GM19099 (cell line): ENCODE data around the gene TCFL5.

Experiments used
- POLR2A ChIP-seq: IDR thresholded peaks from 3 replicates; pipeline ENCODE4 v1.6.1; 2011; ENCODE audit warnings: low read depth; ENCODE audit not compliant: insufficient read length; ENCODE audit errors: extremely low read depth

The TCFL5 gene

DNA sequence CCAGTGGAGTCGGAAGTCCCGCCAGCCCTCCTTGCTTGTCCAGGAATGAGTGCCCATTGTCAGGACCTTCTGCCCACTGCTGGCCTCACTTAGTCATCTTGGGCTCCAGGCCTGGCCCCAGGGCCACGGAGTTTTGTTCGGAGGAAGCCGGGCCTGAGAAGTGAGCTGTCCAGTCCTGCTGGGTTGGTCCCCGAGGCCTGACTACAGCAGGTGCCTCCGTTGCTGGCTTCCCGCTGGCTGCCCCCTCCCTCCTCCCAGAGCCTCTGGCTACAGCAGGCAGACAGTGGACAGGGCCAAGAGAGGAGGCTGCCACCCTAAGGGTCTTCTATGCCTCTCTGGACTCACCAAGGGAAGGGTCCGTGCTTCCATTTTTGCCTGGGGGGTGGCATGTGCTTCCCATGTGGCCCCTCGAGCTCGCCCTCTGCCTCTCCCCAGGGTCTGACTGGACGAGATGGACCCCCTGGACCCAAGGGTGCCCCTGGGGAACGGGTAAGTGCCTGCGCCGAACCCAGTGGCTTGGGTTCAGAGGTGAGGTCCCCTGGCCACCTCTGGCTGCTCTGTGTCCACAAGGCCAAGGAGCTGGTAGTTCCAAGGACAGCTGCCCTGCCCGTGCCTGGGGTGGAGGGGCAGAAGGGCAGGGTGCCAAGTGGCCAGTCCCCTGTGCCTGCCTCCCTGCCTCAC is 42.0 kb downstream of the TCFL5 start:
- no peak for TF ChIP-seq POLR2A

DNA sequence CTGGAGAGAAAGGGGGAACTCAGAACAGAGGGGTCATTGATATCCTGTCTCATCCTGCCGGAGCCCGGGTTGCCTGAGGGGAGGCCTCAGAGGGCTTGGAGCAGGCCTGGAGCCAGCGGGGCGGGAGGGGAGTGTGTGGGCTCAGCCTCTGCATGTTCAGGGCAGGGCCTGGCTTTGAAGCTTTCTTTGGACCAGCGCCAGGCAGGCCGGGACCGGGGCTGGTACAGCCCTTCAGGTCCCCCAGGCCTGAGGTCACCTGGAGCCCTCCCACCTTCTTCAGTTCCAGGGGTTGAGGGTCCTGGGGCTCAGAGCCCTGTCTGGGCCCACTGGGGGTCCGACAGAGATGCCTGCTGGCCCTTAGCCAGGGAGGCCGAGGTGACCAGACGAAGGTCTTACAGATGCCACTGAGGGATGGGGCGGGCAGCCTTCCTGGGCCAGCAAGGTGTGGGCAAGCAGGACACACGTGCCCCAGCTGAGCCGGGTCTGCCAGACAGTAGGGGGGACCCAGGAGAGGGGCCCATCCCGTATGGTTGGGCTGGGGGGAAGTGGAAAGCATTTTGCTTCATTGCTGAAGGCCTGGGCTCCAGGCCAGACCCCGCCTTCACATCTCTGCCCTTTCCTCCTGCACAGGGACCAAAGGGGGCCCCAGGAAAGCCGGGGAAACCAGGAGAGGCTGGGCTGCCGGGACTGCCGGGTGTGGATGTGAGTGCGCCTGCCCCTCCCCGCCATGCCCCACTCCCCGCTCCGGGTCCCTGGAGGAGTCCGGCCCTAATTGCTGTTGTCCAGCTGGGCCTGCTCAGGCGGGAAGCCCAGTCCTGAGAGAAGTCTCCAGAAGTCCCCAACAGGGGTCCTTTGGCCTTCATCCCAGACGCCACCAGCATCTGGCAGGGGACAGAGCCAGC is 42.8 kb downstream of the TCFL5 start:
- no peak for TF ChIP-seq POLR2A

DNA sequence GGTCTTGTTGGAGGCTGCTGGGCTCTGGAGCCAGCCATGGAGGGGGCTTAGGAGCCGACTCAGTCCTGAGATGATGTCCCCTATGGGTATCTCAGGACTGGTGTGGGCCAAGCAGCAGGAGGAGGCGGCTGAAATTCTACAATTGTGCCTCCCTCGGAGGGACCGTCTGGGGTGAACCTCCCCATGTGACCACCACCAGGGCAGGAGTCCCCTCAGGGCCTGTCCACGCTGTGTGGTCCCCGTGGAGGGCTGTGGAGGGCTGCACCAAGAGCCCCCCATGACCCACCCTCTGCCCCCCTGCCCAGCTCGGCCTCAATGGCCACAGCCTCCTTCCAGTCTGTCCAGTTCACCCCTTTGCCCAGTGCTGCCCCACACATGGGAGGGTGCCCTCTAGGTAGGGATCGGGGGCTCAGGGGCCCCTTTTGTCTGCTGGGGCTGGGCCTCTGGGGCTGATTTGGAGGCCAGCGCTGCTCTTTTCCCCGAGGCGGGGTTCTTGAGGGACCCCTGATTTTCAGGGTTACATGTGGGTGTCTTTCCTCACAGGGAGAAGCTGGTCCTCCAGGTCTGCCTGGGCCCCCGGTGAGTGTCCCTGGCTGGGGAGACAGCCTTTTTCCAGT is 43.5 kb downstream of the TCFL5 start:
- no peak for TF ChIP-seq POLR2A

DNA sequence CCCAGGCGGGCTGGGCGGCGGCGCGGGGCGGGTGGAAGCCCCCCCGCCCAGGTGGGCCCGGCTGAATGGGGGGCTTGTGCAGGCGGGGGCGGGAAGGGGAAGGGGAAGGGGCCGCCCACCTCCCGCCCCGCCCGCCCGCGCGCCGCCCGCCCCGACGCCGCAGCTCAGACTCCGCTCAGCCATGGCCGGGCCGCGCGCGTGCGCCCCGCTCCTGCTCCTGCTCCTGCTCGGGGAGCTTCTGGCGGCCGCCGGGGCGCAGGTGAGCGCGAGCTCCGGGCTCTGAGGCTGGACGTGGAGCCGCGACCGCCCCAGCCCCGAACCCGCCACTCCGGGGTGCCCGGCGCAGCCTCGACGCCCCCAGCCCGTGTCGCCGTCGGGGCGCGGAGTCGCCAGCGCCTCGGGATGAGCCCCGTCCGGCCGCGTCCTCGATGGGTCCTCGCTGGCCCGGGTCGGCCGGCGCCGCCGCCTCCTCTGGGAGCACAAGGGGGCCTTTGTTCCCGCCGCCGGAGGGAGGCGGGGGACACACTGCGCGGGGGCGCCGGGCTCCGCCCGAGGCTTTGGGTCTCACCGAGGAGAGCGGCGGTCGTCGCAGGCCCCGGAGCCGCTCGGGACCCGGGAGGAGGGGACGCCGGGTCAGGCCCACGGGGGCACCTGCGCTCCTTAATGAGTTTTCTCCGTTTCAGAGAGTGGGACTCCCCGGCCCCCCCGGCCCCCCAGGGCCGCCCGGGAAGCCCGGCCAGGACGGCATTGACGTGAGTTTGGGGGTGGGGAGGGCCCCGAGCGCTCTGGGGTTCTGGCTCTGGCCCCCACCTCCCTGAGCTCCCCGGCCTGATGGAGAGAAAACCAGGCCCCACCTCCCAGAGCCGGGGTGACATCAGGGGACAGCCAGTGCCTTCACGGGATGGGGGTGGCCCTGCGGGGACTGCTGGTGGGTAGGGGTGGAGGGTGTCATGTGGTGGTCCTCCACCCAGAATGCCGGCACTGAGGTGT is 44.4 kb downstream of the TCFL5 start, which contains the start of gene COL9A3:
Gene COL9A3, plus strand, starts transcription at position 167 of the 990 bp plus-strand sequence. Its CDS starts 15 bp downstream, at position 182.
- TF ChIP-seq POLR2A = no peak

DNA sequence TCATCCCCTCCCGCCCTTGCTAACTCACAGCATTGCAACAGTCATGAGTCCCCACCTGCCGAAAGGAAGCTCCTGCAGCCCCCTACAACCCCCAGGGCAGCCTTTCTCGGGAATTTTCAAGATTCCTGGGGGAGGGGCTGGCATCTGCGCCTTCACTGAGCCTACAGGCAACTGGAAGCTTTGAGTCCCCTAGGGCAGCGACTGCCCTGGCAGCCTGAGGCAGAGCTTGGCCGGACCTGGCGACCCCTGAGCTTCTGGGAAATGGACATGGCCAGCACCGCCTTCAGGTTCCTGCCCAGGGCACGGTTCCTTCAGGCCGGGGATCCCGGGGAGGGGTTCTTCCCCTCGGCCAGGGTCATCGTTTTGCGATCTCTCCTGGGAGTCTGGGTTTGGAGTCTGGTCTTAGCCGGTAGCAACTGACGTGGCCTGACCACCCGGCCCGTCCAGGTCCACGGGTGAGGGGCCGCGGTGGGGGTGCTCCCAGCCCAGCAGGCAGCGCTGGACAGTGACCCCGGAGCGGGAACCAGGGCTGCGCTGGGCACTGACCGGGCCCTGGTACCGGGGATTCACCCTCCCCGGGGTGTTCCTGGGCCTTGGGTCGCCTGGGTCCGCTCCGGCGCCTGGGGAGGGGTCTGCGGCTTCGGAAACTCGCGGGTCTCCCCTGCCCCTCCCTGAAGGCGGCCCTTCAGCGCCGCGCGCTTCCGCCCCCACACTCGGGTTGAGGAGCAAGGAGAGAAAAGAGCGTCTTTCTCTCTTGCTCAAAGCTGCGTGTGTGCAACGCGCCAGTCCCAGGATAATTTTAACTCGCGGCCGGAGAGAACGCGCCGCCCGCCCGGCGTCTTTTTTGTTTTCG is 45.4 kb downstream of the TCFL5 start:
- TF ChIP-seq POLR2A = no peak

DNA sequence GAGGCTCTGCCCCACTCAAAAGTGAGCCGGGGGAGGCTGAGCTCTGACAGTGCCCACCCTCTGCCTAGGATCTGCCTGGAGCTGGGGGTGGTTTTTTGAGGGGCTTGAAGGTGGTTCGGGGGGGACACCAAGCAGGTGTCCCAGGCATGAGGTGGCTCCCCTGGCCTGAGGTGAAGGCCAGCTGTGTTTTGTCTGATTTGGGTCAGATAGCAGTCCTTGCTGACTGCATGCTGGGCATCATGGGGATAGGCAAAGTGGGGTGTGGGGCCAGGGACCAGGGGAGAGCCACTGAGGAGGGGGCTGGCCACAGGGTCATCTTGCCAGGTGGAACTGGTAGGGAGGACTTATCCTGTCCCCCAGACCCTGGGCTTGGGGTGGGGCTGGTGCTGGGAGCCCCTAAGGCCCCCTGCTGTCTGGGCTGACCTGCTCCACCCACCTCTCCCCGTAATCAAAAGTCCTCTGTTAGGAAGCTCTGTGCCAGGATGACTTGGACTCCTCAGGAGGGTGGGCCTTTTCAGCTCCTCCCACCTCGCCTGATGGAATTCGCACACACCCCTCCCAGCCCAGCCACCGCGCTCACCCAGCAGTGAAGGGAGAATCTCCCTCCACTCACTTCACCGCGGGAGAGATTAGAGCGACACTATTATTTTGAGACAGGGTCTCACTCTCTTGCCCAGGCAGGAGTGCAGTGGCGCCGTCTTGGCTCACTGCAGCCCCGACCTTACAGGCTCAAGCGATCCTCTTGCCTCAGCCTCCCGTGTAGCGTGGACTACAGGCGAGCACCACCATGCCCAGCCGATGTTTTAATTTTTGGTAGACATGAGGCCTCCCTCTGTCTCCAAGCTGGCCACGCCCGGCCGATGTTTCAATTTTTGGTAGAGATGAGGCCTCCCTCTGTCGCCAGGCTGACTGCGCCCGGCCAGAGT is 46.3 kb downstream of the TCFL5 start:
- TF ChIP-seq POLR2A = no peak

DNA sequence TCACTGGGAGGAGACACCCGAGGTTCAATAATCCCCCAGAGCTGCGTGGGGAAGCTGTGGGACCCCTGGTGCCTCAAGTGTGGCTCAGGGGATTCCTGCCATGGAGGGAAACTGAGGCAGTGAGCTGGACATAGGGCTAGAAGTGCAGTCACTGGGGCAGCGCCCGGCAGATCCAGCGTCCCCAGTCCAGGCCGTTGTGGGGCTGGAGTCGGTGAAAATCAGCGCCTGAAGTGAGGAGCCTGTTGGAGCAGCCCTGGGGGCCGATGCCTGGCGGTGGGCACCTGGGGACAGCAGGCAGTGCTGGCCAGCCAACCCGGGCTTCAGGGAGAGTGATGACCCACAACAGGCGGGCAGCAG is 46.9 kb downstream of the TCFL5 start:
- no peak for TF ChIP-seq POLR2A

DNA sequence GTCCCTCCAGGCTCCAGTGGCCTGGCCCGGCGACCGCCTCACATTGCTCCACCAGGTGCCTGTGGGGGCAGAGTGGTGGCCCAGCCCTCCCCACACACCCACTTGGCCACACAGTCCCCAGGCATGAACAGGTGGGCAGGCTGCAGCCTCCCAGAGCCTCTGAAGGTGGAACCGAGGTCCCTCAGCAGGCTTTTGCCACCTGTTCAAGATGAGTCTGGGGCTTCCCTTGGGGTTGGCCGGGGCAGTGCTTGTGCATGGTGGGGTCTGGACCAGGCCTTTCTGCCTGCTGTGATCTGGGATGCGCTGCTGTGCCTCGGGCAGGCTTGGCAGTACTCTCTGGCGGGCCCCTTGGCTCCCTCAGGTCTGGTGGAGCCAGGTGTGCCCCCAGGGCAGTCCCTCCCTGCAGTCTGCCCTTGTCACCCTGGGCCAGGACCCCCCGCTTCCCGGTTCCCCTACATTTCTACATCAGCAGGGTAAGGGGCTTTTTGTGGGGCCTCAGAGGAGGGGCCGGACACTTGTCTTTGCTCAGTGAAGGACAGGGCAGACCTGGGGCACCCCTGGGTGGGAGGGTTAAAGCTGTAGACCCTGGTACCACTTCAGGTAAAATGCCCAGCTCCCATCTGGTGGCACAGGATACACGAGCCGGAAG is 47.4 kb downstream of the TCFL5 start:
- TF ChIP-seq POLR2A = no peak

DNA sequence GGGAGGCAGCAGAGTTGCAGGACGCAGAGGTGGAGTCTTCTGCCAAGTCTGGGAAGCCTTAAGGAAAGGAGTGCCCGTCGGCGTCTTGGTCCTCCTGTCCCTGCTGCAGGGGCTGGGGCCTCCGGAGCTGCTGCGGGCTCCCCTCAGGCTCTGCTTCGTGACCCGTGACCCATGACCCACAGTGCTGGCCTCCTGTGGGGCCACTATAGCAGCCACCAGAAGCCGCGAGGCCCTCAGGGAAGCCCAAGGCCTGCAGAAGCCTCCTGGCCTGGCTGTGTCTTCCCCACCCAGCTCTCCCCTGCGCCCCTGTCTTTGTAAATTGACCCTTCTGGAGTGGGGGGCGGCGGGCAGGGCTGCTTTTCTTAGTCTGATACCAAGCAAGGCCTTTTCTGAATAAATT is 48.0 kb downstream of the TCFL5 start:
- TF ChIP-seq POLR2A = no peak

DNA sequence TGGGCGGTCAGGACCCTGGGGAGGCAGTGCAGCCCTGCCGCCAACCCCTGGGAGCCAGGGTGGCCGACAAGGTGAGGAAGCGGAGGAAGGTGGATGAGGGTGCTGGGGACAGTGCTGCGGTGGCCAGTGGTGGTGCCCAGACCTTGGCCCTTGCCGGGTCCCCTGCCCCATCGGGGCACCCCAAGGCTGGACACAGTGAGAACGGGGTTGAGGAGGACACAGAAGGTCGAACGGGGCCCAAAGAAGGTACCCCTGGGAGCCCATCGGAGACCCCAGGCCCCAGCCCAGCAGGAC is 48.8 kb downstream of the TCFL5 start:
- TF ChIP-seq POLR2A = no peak

DNA sequence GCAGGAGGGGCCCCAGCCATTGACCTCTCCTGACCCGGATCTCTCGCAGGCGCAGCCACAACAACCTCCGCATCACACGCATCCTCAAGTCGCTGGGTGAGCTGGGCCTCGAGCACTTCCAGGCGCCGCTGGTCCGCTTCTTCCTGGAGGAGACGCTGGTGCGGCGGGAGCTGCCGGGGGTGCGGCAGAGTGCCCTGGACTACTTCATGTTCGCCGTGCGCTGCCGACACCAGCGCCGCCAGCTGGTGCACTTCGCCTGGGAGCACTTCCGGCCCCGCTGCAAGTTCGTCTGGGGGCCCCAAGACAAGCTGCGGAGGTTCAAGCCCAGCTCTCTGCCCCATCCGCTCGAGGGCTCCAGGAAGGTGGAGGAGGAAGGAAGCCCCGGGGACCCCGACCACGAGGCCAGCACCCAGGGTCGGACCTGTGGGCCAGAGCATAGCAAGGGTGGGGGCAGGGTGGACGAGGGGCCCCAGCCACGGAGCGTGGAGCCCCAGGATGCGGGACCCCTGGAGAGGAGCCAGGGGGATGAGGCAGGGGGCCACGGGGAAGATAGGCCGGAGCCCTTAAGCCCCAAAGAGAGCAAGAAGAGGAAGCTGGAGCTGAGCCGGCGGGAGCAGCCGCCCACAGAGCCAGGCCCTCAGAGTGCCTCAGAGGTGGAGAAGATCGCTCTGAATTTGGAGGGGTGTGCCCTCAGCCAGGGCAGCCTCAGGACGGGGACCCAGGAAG is 49.3 kb downstream of the TCFL5 start:
- no peak for TF ChIP-seq POLR2A

DNA sequence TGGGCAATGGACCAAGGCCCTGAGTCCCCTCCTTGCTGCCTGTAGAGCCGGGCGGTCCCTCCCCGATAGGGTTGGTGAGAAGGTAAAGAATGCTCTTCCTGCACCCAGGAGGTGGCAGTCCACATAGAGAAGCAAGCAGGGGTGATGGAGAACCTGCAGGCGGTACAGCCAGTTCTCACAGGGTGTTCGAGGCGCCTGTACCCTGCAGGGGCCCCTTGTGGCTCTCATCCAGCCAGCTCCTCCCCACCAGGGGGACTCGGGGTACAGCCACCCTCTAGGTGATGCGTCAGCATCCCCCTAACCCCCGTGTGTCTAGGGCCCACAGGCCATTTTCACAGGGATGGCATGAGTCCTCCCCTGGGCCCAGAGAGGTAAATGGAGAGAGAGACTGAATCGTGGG is 49.9 kb downstream of the TCFL5 start:
- TF ChIP-seq POLR2A = no peak

DNA sequence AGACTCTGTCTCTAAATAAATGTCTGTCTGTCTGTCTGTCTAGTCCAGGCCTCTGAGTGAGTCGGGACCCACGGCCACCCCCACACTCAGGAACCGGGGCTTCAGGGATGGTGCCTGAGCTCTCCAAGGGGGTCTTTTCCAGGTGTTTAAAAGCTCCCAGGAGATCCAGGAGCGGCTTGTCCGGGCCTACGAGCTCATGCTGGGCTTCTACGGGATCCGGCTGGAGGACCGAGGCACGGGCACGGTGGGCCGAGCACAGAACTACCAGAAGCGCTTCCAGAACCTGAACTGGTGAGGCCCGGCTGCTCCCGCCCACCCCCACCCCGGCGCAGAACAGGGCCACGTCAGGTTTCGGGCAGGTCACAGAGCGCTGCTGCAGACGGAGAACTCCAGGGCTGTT is 50.3 kb downstream of the TCFL5 start:
- no peak for TF ChIP-seq POLR2A
